Effector CD4-positive, alpha-beta T cell (primary cell): Measurements from ENCODE around the gene LRRC27.
"Not testable (repeated sequence)": the region's sequence is repeated elsewhere in the genome, so short reads cannot be mapped to it uniquely, and the experiment has no call there.

Source experiments
- DNase-seq: peaks from one replicate; pipeline ENCODE4 v3.0.0-alpha.2; 2020

The LRRC27 gene

GRCh38 chr10:132376394-132376851, 44.4 kb downstream of the LRRC27 start:
- no peak for DNase-seq

DNA sequence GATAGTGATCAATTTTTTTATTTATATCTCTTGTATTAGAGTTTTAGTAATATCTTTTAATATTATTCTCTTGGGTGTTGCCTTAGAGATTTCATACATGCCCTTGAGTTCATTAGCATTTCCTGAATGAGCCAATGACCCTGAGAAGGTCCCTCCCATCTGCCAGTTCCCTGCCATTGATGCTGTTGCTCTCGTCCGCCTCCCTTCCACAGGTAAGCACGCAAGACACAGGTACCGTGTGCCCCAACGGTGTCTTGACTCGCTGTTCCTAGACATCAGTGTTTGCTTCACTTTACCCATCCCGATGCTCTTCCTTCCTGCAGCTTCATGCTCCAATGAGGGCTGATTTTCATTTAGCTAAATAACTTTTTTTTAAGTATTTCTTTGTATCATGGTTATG, 45.3 kb downstream of the LRRC27 start:
- DNase-seq: no peak

GRCh38 chr10:132379026-132379425, 47.0 kb downstream of the LRRC27 start:
- not testable (repeated sequence) for DNase-seq

GRCh38 chr10:132380986-132381385, 49.0 kb downstream of the LRRC27 start:
- DNase-seq: not testable (repeated sequence)

DNA sequence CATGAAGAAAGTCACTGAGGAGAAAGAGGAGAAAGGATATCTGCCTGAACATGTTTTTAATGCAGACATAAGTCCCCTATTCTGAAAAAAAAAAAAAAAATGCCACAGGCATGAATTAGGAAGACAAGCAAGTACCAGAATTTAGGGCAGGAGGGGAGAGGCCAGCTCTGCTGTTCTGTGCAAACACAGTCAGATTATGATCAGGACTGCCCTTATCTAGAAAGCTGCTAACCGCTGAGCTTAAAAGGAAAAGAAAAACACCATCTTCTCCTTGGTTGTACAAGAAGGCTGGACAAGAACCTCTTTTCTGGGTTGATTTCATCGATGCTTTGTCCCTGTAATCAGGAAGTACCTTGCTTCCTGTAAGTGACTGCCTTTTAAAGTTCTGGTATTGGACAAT, 49.7 kb downstream of the LRRC27 start:
- DNase-seq: no peak

DNA sequence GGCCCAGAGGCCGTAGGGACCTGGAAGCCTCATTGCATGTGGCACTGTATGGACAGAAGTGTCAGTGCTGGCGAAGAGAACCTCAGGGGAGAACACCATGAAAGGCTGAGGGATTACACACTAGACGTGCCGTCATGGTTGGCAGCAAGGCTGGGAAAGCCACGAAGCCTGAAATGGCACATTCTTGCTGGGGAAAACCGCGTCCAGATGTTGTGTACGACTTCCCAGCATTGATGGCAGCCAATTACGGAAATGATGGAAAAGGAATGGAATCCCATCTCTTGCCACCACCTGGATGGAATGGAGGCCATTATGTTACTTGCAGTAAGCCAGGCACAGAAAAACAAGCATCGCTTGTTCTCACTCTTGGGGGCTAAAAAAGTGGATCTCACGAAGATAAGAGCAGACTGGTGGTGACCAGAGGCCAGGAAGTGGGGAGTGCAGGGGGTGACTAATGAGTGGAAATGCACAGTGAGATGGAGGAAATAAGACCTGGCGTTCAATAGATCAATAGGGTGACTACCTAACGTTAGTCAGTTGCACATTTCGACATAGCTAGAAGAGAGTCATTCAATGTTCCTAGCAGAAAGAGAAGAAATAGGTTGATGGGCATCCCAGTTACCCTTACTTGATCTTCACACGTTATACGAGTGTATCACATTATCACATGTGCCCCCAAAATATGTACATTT, 50.4 kb downstream of the LRRC27 start:
- DNase-seq: no peak

GRCh38 chr10:132383101-132383500, 51.1 kb downstream of the LRRC27 start:
- DNase-seq: no peak

- DNase-seq: no peak
Measured at GRCh38 chr10:132383751-132384196, 51.8 kb downstream of the LRRC27 start.

GRCh38 chr10:132384618-132385388, 52.8 kb downstream of the LRRC27 start:
- DNase-seq: no peak

GRCh38 chr10:132385389-132385667, 53.3 kb downstream of the LRRC27 start:
- DNase-seq: no peak

GRCh38 chr10:132385721-132386418, 53.9 kb downstream of the LRRC27 start:
- DNase-seq: no peak

GRCh38 chr10:132386419-132386831, 54.4 kb downstream of the LRRC27 start:
- no peak for DNase-seq

- not testable (repeated sequence) for DNase-seq
Measured at GRCh38 chr10:132386896-132387295, 54.9 kb downstream of the LRRC27 start.

- peak; percentile 78 for DNase-seq
Measured at GRCh38 chr10:132387764-132388210, 55.8 kb downstream of the LRRC27 start.

GRCh38 chr10:132388891-132389432, 57.0 kb downstream of the LRRC27 start:
- no peak for DNase-seq

DNA sequence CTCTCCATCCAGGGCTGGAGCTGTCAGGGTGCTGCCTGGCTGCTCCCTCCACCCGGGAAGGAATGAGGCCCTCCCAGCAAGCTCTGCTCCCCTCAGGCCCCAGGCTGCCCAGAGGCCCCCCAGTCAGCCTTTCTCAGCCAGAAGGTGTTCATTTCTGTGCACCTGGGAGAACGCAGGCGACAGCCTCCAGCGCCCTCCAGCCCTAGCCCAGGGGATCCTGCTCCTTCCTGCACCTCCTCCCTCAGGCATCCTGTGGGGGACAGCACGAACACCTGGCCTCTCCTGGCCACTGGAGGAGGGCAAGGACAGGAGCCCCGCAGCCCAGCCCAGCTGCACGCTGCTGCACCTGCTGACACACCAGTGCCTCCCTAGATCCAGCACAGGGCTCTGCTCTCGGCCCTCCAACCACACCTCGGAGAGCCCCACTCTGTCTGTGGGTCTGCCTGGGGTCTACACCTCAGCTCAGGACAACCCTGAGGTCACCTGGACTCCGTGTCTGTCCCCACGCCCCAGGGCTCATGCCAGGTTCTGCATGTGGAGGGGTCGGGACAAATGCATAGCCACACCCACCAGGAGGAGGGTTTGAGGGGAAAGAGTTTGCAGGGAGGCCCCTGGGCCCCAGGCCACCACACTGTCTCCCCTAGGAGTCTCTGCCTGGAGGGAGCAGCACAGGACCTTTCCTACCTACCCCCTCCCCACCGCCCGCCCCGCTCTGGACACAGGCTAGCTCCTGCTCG, 57.6 kb downstream of the LRRC27 start:
- no peak for DNase-seq

DNA sequence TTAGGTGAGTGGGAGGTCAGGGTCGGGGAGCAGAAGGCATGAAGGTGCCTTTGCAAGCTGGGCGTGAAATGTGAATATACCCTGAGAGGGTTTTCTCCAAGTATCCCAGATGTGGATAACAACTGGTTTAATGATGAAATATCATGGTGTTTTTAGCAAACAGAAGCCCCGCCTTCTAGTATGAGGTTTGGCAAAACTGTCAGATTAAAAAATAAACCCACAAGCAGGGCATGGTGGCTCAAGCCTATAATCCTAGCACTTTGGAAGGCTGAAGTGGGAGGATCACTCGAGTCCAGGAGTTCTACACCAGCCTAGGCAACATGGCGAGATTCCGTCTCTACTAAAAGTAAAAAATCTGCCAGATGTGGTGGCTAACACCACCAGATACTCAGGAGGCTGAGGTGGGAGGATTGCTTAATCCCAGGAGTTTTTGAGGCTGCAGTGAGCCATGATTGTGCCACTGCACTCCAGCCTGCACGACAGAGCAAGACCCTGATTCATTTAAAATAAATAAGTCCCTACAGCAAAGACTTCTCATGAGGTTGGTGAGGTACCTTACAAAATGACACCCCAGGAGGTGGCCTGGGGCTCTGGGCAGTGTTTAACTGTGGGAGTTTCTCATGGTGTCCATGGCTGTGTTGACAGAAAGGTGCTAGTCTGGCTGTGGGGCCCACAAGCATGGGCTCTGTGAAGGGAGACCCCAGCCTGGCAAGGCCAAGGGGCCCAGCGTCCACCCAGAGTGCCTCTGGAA, 58.4 kb downstream of the LRRC27 start:
- no peak for DNase-seq

GRCh38 chr10:132390921-132391675, 59.1 kb downstream of the LRRC27 start:
- no peak for DNase-seq

GRCh38 chr10:132391676-132392020, 59.7 kb downstream of the LRRC27 start:
- no peak for DNase-seq

- DNase-seq: no peak
Measured at GRCh38 chr10:132392184-132392800, 60.3 kb downstream of the LRRC27 start.
